ENCODE results near the gene KDM2B.
A peak's percentile ranks its signal among the peaks of the same experiment; 100 is the strongest.
"Not testable (repeated sequence)": the region's sequence is repeated elsewhere in the genome, so short reads cannot be mapped to it uniquely, and the experiment has no call there.

KDM2B gene

DNA sequence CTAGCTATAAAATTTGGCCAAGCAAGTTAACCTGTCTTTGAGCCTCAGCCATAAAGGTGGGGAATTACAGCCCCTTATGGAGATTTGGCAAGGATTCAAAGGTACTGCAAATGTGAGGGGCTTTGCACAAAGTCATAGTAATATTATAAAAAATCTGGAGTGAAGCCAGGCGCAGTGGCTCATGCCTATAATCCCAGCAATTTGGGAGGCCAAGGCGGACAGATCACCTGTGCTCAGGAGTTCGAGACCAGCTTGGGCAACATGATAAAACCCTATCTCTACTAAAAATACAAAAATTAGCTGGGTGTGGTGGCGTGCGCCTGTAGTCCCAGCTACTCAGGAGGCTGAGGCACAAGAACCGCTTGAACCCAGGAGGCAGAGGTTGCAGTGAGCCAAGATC, 4.1 kb upstream of the KDM2B start:
- not testable (repeated sequence) for DNase-seq (ENCODE audit: low read depth)

DNA sequence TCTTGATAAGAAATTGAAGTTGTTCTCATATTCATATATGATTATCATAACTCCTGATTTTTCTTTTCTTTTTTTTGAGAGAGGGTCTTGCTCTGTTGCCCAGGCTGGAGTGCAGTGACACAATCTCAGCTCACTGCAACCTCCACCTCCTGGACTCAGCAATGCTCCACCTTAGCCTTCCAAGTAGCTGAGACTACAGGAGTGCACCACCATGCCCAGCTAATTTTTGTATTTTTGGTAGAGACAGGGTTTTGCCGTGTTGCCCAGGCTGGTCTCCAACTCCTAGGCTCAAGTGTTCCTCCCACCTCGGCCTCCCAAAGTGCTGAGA, 2.5 kb upstream of the KDM2B start:
- not testable (repeated sequence) for DNase-seq (ENCODE audit: low read depth)

DNA sequence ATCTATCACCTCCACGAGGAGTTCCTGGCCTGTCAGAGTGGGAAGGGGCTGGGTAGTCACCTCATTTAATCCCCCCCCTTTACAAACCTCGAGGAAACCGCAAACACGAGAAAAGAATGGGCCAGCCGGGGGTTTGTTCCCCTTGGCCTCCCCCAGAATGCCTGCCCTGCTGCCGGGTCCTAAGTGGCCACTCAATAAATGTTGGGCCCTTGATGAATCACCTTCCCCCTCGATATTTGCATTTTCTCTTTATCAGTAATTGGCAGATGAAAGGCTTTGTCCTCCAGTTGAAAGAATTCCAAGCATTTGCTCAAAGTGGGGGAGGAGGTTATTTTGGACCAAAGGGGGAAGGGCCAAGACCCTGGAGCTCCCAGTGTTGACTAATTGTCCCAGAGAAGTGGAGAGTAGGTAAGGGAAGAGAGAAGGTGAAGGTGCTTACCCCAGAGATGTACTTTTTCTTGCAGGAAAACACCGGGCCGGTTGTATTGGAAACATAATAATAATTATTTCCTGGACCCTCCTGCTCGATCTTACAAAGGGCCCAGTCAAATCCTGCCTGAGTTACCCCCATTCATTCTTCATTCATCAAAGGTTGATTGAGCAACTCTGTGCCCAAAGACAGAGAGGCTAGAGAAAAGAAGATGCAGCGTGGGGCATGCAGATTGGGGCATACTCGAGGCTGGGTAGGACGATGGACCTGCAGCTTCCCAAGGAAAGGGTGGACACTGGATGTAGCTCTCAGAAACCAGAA, 1.9 kb upstream of the KDM2B start:
- DNase-seq (ENCODE audit: low read depth): no peak

DNA sequence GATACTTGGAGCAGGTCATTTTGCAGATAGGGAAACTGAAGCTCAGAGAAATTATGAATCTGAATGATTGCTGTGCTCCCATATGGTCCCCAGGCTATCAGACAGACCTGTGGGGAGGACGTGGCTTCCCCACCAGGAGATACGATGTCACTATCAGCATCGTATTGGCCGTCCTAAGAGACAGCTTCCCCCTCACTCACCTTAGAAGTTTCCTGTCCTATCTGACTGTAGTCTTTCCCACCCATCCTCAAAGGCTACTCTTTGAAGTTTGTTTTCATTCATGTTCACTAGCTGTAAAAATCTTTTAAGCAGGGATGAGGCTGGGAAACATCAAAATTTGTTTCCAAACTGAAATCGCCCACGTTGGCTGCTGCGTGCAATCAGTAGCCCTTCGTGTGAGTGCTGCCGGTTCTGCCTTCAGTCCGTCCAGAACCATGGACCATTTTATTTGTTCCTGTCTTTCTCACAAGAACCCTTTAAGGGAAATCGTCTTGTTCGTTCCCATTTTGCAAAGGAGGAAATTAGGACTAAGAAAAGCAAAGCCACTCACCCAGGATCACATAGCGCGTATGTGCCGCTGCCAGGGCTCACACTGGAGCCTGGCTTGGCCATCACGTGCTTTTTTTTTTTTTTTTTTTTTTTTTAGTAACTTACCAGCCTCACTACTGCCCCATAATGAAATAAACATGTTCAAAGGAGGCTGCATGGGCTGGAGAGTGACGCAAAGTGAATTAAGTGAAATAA, 1.0 kb upstream of the KDM2B start:
- DNase-seq (ENCODE audit: low read depth): no peak

DNA sequence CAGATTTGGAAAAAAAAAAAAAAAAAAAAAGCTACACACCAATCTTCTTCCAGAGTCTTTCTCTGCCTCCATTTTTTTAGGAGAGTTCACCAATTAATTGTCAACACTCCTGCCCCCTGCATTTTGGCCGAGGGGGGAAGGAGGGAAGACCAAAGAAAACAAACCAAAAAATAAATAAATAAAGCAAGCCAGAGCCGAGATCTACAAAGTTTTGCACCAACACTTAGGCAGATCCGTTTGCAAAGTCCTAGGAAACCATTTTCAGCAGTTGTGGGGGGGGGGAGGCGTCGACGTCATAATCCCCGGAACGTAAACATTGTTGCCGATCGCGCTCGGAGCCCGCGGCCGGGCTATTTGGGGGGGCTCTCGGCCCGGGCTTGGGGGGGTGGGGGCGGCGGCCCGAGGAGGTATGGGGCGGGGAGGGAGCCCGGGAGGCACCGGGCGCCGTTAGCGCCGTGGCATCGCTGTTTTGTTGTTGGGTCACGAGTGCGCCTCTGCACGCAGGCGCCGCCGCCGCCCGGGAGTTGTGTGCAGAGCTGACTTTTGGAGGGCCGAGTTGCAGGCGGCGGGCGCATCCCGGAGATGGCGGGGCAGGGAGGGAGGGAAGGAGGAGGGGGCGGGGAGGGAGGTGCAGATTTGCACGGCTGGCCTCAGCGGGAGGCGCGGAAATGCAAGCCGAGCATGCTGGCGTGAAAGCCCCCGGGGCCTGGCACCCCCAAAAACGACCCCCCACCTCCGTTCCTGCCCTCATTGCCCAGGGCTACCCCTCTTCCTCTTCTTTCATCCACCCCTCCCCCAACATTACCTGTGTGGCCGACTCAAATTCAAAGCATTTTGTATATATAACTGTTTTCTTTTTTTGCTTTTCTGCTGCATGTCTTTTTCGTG, 598 bp downstream of the KDM2B start:
- peak; percentile 71 for DNase-seq (ENCODE audit: low read depth)

GRCh38 chr12:121579190-121579791, 1.5 kb downstream of the KDM2B start:
- DNase-seq (ENCODE audit: low read depth): no peak

DNA sequence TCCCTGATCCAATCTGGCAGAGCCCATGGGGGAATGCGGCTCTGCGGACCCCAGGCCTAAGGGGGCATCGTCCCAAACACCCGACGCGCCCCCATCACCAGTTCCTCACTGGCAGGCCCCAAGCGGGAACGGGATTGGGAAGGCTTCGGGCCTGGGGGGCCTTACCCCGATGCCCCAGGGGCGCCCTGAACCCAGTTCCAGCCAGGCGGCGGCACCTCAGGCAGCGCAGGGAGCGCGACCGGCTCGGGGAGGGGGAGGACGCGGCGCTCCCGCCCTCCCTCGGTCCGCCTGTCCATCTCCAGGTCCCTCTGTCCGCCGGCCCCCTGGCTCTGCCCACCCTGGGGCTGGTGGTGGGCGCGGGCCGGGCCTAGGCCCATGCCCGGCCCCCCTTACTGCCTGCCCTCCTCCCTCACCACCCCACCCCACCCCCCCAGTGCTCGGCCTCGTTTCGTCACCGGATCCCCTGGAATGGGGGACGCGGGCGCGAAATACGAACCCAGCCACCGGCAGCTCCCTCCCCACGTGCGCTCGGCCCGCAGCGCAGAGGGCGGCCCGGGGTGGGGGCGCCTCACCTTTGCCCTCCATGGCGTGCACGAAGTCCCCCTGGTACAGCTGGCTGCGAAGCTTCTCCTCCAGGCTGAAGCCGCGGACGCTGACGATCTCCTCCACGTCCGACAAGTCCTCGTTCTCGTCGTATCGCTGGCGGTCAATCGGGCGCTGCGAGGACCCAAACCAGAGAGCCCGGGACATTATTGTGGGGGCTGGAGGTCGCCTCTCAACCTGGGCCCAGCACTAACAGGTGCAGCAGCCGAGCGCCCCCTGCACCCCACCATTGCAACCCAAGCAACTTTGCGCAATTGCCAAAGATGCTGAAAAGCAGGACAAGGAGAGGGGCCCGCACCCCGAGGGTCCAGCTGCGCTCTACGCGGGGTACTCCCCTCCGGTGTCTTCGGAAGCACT, 2.3 kb downstream of the KDM2B start:
- no peak for DNase-seq (ENCODE audit: low read depth)

DNA sequence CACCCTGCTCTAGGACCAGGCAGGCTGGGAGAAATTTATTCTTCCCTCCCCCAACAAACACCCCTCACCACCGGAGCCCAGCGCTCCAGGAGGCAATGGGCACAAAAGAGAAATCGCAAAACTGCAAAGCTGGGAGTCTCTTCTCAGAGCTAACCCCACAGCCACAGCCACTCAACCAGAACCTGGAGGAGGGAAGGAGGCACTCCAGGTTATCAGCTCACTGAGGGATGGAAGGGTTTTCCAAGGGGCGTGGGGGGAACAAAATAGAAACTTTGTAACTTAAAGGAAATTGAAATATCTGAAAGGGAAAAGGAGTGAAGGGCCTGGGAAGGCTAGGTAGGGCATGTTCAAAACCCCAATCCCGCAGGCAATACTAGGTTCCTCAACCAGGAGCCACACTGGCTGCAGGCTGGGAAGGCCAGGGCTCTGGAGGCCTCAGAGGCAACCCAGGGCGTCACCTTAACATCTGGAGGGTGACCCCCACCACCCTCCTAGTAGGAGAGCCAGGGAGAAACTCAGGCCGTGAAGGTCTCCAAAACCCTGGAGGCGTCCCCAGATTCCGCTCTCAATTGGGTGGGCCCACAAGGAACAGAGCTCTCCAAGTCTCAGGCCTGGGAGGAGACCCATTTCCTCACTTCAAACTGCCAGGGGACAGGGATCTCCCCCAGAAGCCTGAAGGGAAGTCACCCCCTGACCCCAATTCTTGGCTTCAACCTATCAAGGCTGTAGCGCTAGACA, 3.2 kb downstream of the KDM2B start:
- DNase-seq (ENCODE audit: low read depth): no peak

- DNase-seq (ENCODE audit: low read depth): no peak
Measured at GRCh38 chr12:121576851-121577391, 3.9 kb downstream of the KDM2B start.

GRCh38 chr12:121575952-121576625, 4.7 kb downstream of the KDM2B start:
- DNase-seq (ENCODE audit: low read depth): no peak

GRCh38 chr12:121575051-121575450, 5.8 kb downstream of the KDM2B start:
- no peak for DNase-seq (ENCODE audit: low read depth)

GRCh38 chr12:121574025-121574424, 6.8 kb downstream of the KDM2B start:
- no peak for DNase-seq (ENCODE audit: low read depth)

GRCh38 chr12:121571920-121572319, 8.9 kb downstream of the KDM2B start:
- DNase-seq (ENCODE audit: low read depth): no peak

GRCh38 chr12:121570467-121571283, 10.1 kb downstream of the KDM2B start:
- no peak for DNase-seq (ENCODE audit: low read depth)

DNA sequence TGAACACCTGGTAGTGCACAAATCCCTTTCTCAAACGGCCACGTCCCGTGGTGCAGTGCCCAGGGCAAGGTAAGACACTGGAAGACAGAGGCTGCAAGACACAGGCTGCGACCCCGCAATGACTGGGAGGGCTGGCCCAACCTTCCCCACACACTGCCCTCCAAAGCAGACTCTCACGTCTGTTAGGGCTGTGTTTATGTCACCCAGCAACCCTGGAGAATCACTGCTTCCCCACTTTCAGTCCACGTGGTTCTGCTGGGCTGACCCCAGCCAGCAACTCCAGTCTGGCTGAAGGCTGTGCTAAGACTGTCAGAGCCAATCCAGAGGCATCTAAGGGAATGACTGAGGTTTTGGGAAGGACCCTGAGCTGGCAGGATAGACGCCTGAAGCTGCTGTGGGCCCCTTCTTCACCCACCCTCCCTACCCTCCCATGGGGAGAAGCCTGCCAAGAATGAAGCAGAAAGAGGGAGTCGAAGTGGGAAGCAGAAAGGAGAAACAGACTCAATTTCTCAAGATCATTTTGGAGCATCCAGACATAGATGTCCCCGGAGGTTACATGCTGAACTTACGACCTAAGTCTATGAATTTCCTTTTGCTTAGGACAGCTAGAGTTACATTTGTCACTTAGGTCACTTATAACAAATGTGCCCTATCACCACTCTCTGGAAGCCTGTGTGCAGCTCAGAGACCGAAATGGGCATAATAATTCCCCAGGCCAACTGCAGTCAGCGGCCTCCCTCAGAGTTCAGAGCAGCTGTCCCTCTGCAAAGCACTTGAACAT, 11.7 kb downstream of the KDM2B start:
- no peak for DNase-seq (ENCODE audit: low read depth)

DNA sequence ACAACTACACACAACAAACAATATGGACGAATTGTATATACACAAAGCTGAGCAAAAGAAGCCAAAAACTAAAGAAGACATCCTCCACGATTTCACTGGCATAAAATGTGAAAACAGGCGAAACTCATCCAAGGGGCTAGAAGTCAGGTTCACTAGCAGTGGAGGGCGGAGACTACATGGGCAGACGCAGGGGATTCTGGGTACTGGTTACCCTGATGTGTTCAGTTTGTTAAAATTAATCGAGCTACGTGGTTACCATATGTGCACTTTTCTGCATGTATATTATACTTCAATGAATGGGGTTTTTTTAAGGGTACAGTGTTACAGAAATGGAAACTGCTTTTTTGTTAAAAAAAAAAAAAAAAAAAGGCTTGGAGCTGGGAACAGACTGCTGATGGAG, 12.3 kb downstream of the KDM2B start:
- no peak for DNase-seq (ENCODE audit: low read depth)

GRCh38 chr12:121565076-121565475, 15.7 kb downstream of the KDM2B start:
- no peak for DNase-seq (ENCODE audit: low read depth)

DNA sequence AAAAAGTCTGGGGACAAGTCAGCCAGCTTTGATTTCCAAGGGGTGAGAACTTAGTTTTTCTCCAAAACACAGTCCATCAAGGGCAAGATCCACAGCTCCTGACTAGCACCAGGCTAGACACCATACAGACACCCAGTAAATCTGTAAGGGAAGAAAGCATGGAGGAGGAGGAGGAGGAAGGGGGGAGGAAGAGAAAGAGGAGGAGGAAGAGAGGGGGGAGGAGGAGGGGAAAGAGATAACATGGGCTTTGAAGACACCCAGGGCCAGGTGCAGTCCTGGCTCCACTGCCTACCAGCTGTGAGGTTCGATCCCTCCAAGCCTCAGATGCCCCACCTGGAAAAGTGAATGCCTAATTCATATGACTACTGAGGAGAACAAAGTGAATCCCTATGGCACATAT, 18.3 kb downstream of the KDM2B start:
- no peak for DNase-seq (ENCODE audit: low read depth)
